BE2C (cell line): Measurements from ENCODE around the gene IMMP1L.

Experiments
- DNase-seq: peaks from one replicate; pipeline ENCODE4 v3.0.0-alpha.2; 2020
- H3K27me3 ChIP-seq: fragments of 250-450 bp; sonication (Bioruptor Pico); 2 replicates; pipeline ENCODE4 v1.5.1; 2020; ENCODE audit warnings: mild to moderate bottlenecking
- H3K36me3 ChIP-seq: fragments of 250-450 bp; sonication (Bioruptor Pico); 2 replicates; pipeline ENCODE4 v1.5.1; 2020; ENCODE audit warnings: mild to moderate bottlenecking
- H3K4me1 ChIP-seq: fragments of 250-450 bp; sonication (Bioruptor Pico); 2 replicates; pipeline ENCODE4 v1.5.1; 2020
- H3K4me3 ChIP-seq: 2 replicates; pipeline ENCODE4 v1.5.1; 2011; ENCODE audit warnings: low read depth, low read length
- H3K9me3 ChIP-seq: fragments of 250-450 bp; sonication (Bioruptor Pico); 2 replicates; pipeline ENCODE4 v1.5.1; 2020
- TF ChIP-seq, protein P1 (sequence below): IDR thresholded peaks from 2 replicates; pipeline ENCODE4 v1.5.1; 2012; ENCODE audit warnings: mild to moderate bottlenecking, low read depth, low read length

Gene IMMP1L

DNA sequence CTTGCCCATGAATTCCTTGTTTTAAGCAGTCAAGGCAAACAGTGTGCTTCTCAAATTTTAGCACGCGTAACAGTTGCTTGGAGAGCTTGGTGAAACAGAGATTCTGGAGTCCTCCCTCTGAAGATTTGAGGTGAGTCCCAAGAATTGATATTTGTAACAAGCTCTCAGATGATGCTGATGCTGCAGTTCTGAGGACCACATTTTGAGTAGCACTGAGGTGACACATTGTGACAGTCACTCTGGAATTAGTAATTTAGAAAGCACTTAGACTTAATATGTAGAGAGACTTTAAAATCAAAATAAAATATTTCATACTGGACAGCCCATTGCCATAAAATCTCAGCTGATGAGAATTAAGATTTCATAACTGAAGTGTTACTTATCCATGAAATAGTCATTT, 101.2 kb downstream of the IMMP1L start:
- Histone ChIP-seq H3K9me3 (no peaks in the 10 kb centered on the region), H3K4me3 (no peak overlapping the region), H3K36me3 (no peaks in the 10 kb centered on the region), H3K27me3 (no peaks in the 10 kb centered on the region), H3K4me1 (no peaks in the 10 kb centered on the region)
- TF ChIP-seq, protein P1, sequence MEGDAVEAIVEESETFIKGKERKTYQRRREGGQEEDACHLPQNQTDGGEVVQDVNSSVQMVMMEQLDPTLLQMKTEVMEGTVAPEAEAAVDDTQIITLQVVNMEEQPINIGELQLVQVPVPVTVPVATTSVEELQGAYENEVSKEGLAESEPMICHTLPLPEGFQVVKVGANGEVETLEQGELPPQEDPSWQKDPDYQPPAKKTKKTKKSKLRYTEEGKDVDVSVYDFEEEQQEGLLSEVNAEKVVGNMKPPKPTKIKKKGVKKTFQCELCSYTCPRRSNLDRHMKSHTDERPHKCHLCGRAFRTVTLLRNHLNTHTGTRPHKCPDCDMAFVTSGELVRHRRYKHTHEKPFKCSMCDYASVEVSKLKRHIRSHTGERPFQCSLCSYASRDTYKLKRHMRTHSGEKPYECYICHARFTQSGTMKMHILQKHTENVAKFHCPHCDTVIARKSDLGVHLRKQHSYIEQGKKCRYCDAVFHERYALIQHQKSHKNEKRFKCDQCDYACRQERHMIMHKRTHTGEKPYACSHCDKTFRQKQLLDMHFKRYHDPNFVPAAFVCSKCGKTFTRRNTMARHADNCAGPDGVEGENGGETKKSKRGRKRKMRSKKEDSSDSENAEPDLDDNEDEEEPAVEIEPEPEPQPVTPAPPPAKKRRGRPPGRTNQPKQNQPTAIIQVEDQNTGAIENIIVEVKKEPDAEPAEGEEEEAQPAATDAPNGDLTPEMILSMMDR, result no peak
- no peak for DNase-seq

GRCh38 chr11:31404614-31405013, 104.8 kb downstream of the IMMP1L start:
- DNase-seq, result no peak
- Histone ChIP-seq H3K4me3 (no peak overlapping the region), H3K9me3 (no peaks in the 10 kb centered on the region), H3K36me3 (no peaks in the 10 kb centered on the region), H3K4me1 (no peaks in the 10 kb centered on the region), H3K27me3 (no peaks in the 10 kb centered on the region)
- TF ChIP-seq, protein P1, result no peak

GRCh38 chr11:31397239-31397834, 112.1 kb downstream of the IMMP1L start:
- Histone ChIP-seq H3K9me3 (no peaks in the 10 kb centered on the region), H3K4me1 (no peaks in the 10 kb centered on the region), H3K27me3 (no peaks in the 10 kb centered on the region), H3K4me3 (no peak overlapping the region), H3K36me3 (no peaks in the 10 kb centered on the region)
- no peak for DNase-seq
- TF ChIP-seq, protein P1, result peak; percentile 35; the same call in 1 of the 2 replicates

- TF ChIP-seq, protein P1, result no peak
Measured at GRCh38 chr11:31387379-31387778, 122.0 kb downstream of the IMMP1L start.

DNA sequence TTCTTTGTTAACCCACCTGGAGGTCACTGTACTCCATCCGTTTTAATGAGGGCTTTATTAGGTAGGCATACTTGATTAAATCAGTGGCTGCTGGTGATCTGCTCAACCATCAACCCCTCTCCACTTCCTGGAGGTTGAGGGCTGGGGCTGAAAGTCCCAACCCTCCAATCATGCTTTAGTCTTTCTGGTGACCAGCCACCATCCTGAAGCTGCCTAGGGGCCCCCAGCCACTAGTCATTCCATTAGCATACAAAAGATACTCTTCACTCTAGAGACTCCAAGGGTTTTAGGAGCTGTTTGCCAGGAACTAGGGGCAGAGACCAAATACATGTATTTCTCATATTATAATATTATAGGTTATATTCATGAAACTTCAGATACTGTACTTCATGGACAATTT, 126.3 kb downstream of the IMMP1L start:
- TF ChIP-seq, protein P1, result no peak
- no peaks in the 10 kb centered on the region for H3K9me3 ChIP-seq
- H3K27me3 ChIP-seq, result no peaks in the 10 kb centered on the region
- H3K4me1 ChIP-seq, result no peaks in the 10 kb centered on the region
- no peaks in the 10 kb centered on the region for H3K36me3 ChIP-seq
- H3K4me3 ChIP-seq, result no peak overlapping the region
- no peak for DNase-seq

More at GRCh38 chr11:31387379-31387778, 122.0 kb downstream of the IMMP1L start:
- H3K9me3 ChIP-seq, result no peaks in the 10 kb centered on the region
- H3K27me3 ChIP-seq, result no peaks in the 10 kb centered on the region
- H3K4me3 ChIP-seq, result no peak overlapping the region
- no peaks in the 10 kb centered on the region for H3K4me1 ChIP-seq
- no peaks in the 10 kb centered on the region for H3K36me3 ChIP-seq
- no peak for DNase-seq
